Measurements from ENCODE around the gene PSD.

Gene PSD

GRCh38 chr10:102438374-102438773 lies 19.8 kb upstream of the PSD start:
- DNase-seq, result no peak

- DNase-seq, result no peak
Observed at GRCh38 chr10:102437515-102437914, 18.9 kb upstream of the PSD start.

DNA sequence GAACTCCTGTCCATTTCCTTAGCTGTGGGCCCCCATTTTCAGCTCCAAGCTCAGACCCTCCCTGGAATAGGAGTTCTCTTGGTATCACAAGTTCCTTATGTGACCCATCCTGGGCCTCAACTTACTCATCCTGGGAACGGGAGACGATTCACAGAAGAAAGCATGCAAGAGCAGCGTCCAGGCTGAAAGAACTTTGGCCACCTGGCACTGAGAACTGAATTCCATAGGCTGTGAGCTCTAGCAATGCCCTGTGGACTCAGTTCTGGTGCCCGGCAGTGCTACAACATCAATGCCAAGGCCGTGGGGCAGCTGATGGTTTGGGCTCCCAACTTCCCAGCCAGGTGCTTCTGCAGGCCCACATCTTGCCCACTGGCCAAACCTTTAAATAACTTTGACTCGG lies 17.7 kb upstream of the PSD start:
- no peak for DNase-seq

DNA sequence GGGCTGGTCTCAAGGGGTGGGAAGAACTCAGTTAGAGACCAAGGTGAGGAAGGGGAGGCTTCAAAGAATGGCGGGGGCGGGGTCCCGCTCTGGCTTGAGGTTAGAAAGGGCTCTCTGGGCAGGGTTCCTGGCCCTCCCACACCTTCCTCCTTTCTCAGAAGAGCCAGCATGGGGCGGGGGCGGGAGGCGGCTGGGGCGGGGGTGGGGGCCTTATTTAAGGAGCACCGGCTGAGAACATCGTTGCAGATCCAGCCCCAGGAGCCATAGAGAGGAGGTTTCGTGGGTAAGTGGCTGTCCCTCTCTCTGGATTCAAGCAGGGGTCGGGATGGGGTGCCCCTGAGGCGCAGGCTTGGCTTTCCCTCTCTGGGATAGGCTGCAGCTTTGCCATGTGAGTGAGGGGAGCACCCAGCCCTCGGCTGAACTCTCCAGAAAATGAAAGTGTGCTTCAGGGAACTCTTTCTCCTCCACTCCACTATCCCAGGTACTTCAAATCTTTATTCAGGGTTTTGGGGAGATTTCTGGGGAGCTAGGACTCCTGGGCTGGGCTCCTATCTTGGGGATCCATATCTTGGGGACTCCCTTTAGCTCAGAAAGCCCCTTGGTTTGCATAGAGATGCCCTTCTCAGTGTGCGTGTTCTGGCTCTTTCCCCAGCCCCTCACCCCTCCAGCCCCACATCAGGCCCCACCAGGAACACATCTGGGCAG lies 17.1 kb upstream of the PSD start:
- no peak for DNase-seq

GRCh38 chr10:102435133-102435497 lies 16.5 kb upstream of the PSD start:
- DNase-seq, result no peak

GRCh38 chr10:102434394-102435132 lies 16.0 kb upstream of the PSD start:
- no peak for DNase-seq

- DNase-seq, result no peak
Observed at GRCh38 chr10:102433619-102434046, 15.0 kb upstream of the PSD start.

DNA sequence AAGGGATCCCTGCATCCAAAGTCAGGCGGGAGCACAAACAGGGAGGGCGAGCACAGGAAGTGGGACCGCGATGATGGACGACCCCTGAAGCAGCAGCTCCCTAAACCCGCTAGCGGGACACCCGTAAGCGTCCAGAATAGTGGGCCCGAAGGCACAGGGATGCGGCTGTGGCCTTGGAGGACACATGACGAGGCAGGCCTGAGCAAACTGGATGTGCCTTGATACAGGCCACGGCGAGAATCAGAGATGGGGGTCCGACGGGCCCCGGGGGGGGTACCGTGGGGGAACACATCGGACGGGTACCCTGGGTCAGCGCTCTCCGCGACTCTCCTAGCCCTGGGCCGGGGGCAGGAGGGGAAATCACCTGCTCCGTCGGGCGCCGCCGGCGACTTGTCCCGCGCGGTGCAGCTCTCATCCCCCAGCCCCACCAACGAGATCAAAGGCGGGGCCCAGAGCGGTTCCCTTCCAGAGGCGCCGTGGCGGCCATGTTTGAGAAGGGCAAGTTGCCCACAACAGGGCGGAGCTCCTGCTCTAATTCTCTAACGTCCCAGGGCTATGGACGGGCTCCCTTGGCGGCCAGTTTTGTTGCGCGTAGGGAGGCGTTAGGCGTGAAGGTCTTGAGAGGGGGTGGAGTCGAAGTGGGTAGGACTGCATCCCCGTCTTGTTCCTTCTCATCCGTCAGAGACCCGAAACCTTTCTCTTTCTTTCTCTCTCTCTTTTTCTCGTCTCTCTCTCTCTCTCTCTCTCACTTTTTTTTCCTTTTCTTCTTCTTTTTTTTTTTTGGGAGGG lies 13.8 kb upstream of the PSD start, which contains the start of gene CUEDC2:
Gene CUEDC2 (minus strand): TSS at position 413 of the 789 bp plus-strand sequence. CDS start 7,386 bp downstream, outside the sequence.
- DNase-seq, result peak; percentile 93

DNA sequence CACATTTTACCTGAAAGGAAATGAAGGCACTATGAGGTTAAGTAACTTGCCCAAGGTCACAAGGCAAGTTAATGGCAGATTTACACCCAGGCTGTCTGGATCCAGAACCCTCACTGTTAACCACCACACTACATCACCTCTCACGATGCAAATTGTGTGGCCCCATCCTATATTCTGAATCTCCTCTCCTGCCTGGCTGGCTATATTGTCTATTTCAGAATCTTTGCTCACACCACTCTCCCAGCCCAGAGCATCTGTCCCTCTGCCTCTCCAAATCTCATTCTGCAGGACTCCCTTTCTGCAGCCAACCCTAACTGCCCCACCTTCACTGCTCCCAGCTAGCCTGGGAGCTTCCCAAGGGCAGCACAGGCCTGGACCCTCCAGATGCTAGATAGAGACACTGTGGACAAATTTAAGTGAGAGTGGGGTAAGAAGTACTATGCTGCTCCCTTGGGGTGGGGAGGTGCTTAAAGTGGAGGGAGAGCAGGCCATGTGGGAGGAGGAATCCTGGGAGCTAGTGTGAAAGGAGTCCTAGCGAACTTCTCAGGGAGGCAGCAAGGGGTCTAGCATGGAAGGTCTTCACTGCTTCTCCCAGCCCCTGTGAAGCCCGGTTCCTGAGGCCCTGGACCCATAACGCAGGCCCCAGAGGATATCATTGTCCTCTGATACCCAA lies 13.0 kb upstream of the PSD start:
- DNase-seq, result no peak

- no peak for DNase-seq
Observed at GRCh38 chr10:102429468-102429867, 10.9 kb upstream of the PSD start.

GRCh38 chr10:102426803-102427287 lies 8.3 kb upstream of the PSD start:
- no peak for DNase-seq

- DNase-seq, result no peak
Observed at GRCh38 chr10:102425444-102425843, 6.9 kb upstream of the PSD start.

- DNase-seq, result no peak
Observed at GRCh38 chr10:102424916-102425315, 6.3 kb upstream of the PSD start.

GRCh38 chr10:102424145-102424544 lies 5.6 kb upstream of the PSD start:
- DNase-seq, result no peak

- DNase-seq, result no peak
Observed at GRCh38 chr10:102423372-102423968, 4.9 kb upstream of the PSD start.

DNA sequence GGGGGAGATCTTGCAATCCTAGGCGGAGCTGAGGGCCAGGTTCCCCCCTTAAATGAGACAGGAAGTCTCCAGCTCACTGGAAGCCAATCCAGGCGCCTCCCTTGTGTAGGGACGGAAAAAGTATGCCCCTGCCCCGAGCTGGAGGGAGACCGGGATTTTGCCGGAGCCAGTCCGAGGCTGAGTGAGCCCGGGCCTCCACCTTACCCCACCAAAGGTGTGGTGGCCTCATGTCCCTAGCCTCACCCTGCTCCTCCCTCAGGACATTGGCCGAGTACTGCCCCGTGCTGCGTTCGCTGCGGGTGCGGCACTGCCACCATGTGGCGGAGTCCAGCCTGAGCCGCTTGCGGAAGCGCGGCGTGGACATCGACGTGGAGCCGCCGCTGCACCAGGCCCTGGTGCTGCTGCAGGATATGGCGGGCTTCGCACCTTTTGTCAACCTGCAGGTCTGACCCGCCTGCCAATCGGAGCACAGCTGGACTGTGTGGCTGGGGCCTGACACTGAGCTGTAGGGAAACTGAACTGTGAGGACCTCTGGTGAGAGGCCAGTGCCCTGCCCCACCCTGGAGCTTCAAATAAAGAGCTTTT lies 4.1 kb upstream of the PSD start:
- no peak for DNase-seq

GRCh38 chr10:102421757-102422512 lies 3.4 kb upstream of the PSD start:
- no peak for DNase-seq

GRCh38 chr10:102421507-102421756 lies 2.8 kb upstream of the PSD start:
- DNase-seq, result no peak

DNA sequence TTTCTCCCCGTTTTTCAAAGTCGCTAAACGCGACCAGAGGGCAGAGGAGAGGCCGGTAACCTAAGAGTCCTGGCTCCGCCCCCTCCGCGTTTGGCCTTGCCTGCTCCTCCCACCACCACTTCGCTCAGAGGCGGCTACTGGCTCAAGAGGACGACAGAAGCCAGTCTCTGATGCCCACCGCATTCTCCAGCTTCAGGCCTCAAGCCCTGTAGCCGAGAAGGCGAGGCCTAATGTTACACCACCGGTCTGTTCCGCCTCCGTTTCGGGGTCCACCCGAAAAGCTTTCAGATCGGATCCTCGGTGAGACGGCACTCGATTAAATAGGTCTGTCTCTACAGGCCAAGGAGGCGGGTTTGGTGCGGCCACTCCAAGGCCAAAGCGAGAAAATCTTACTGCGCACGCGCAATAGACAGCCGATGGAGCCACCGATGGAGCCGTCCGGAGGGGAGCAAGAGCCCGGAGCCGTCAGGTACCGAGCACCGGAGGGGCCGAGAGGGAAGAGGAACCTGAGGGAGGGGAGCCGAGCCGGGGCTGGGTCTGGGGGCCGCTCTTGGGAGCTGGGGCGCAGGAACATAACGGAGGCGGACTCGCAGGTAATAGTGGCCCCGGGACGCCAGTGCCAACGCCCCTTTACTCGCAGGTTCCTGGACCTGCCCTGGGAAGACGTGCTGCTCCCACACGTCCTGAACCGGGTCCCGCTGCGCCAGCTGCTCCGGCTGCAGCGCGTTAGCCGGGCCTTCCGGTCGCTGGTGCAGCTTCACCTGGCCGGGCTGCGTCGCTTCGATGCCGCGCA lies 2.3 kb upstream of the PSD start, which contains the start of gene FBXL15:
Gene FBXL15 (plus strand): TSS at position 123 of the 793 bp plus-strand sequence. CDS start 294 bp downstream, at position 417.
- peak; percentile 93 for DNase-seq

DNA sequence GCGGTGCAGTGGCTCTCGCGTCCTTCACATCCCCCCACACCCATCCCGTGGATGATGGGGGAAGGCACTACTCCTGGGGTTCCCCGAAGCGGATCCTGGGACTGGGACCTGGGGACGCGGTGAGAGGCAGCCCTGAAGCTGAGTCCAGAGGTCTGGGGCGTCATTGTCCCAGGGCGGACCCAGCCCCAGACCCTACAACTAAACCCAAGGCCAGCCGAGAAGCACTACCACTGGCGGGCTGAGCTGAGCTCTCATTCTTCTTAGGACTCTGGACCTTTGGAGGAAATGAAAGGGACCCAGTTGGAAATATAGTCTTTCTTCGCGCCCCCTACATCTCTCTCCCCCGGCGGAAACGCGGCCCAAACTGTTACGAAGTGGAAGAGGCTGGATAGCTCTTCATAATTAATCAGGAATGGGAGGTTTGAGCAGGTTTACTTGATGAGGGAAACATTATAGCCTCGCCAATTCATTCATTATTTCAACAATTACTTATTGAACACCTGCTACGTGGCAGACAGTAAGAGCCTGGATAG lies 1.7 kb upstream of the PSD start:
- DNase-seq, result no peak
